Effector memory CD8-positive, alpha-beta T cell (primary cell): Measurements from ENCODE around the gene SMIM1.

Experiments used
- ATAC-seq: fragments of 150-1000 bp; cut with Tn5 transposase; replicated peaks from 2 replicates; pipeline ENCODE4 v1.10.0; 2021; ENCODE audit warnings: mild to moderate bottlenecking, moderate library complexity
- DNase-seq, 3 experiments: peaks; one replicate each; pipeline ENCODE4 v3.0.0; 2021
- H3K27ac Mint-ChIP-seq, 2 donors: one replicate each; pipeline ENCODE4 v1.8.0; 2022; ENCODE audit warnings: mild to moderate bottlenecking in 2 of 2, mixed read lengths in 2 of 2, moderate library complexity in 2 of 2
- H3K27me3 Mint-ChIP-seq, 2 donors: one replicate each; pipeline ENCODE4 v1.8.0; 2022; ENCODE audit warnings: mixed read lengths in 2 of 2
- H3K36me3 Mint-ChIP-seq: one replicate; pipeline ENCODE4 v1.8.0; 2022; ENCODE audit warnings: mild to moderate bottlenecking, moderate library complexity, mixed read lengths; ENCODE audit not compliant: insufficient read depth
- H3K4me1 Mint-ChIP-seq, 2 donors: one replicate each; pipeline ENCODE4 v1.8.0; 2022; ENCODE audit warnings: low read depth in 2 of 2, mixed read lengths in 2 of 2
- H3K4me3 Mint-ChIP-seq, 2 donors: one replicate each; pipeline ENCODE4 v1.8.0; 2022; ENCODE audit warnings: mild to moderate bottlenecking in 2 of 2, mixed read lengths in 2 of 2, moderate library complexity in 2 of 2
- H3K9me3 Mint-ChIP-seq, 2 donors: one replicate each; pipeline ENCODE4 v1.8.0; 2022; ENCODE audit warnings: mixed read lengths in 2 of 2

The SMIM1 gene

DNA sequence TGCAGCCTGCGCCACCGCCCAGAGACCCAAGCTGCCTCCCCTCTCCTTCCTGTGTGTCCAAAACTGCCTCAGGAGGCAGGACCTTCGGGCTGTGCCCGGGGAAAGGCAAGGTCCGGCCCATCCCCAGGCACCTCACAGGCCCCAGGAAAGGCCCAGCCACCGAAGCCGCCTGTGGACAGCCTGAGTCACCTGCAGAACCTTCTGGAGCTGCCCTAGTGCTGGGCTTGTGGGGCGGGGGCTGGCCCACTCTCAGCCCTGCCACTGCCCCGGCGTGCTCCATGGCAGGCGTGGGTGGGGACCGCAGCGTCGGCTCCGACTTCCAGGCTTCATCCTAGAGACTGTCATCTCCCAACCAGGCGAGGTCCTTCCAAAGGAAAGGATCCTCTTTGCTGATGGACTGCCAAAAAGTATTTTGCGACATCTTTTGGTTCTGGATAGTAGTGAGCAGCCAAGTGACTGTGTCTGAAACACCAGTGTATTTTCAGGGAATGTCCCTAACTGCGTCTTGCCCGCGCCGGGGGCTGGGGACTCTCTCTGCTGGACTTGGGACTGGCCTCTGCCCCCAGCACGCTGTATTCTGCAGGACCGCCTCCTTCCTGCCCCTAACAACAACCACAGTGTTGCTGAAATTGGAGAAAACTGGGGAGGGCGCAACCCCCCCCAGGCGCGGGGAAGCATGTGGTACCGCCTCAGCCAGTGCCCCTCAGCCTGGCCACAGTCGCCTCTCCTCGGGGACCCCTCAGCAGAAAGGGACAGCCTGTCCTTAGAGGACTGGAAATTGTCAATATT lies 39.3 kb upstream of the SMIM1 start:
- ATAC-seq, result no peak
- DNase-seq, result no peak
- Mint-ChIP-seq H3K9me3 (no peaks in the 10 kb centered on the region), H3K36me3 (peaks cover 14% of the 10 kb centered on the region), H3K4me3 (no peak overlapping the region), H3K4me1 (no peaks in the 10 kb centered on the region), H3K27ac (no peak overlapping the region), H3K27me3 (peaks cover 0 to 14% of the 10 kb centered on the region in 2 donors)

DNA sequence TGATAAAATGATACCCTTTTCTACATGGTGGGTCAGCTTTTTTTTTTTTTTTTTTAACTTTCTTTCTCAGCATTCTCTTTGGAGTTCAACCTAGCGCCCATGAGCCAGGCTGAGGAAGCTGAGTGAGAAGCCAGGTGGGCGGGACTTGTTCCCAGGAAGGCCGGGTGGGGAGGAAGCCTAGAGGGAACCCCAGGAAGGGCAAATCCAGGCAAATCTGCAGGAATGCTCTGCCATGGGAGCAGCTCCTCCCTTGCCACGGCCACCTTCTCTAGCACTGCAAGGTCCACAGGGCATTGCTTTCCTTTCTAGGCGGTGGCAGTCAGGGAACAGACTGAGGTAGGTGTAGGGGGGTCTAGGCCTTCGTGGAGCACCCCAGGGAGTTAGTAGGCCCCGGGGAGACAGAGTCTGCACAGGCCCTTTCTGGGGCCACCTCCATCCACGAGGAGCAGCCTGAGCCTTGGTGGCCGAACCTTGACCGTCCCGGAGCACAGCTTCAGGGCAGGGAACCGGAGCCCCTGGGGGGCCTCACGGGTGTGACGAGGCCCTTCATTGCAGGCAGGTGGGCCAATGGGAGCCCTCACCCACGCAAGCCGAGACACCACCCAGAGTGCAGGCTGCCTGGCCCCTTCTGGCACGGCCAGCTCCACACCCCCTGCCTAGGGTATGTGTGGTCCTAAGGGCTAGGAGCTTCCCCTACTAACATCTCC lies 38.5 kb upstream of the SMIM1 start:
- Mint-ChIP-seq H3K4me1 (no peaks in the 10 kb centered on the region), H3K27ac (no peak overlapping the region), H3K9me3 (no peaks in the 10 kb centered on the region), H3K36me3 (peaks cover 14% of the 10 kb centered on the region), H3K4me3 (no peak overlapping the region), H3K27me3 (peaks cover 0 to 14% of the 10 kb centered on the region in 2 donors)
- ATAC-seq (no peak), DNase-seq (no peak)

DNA sequence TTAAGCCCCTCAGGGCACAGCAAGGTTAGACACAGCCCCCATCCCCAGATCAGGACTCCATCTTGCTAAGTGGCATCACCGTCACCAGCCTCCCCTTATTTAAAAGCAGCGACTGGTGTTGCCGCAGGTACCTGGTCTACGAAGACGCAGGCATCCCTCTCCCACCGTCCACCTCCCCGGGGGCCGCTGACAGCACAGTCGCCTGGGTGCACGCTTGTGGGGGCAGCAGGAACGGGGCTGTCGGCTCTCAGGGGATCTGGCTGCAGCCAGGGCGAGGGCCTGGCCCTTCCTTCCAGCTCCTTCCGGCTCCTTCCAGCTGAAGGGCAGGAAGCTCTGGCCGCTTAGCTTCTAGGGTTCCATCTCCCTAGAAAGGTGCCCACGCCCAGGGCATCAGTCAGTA lies 37.9 kb upstream of the SMIM1 start:
- Mint-ChIP-seq H3K4me1 (no peaks in the 10 kb centered on the region), H3K9me3 (no peaks in the 10 kb centered on the region), H3K36me3 (peaks cover 14% of the 10 kb centered on the region), H3K27me3 (peaks cover 0 to 14% of the 10 kb centered on the region in 2 donors), H3K27ac (no peak overlapping the region), H3K4me3 (no peak overlapping the region)
- ATAC-seq, result no peak
- no peak for DNase-seq

DNA sequence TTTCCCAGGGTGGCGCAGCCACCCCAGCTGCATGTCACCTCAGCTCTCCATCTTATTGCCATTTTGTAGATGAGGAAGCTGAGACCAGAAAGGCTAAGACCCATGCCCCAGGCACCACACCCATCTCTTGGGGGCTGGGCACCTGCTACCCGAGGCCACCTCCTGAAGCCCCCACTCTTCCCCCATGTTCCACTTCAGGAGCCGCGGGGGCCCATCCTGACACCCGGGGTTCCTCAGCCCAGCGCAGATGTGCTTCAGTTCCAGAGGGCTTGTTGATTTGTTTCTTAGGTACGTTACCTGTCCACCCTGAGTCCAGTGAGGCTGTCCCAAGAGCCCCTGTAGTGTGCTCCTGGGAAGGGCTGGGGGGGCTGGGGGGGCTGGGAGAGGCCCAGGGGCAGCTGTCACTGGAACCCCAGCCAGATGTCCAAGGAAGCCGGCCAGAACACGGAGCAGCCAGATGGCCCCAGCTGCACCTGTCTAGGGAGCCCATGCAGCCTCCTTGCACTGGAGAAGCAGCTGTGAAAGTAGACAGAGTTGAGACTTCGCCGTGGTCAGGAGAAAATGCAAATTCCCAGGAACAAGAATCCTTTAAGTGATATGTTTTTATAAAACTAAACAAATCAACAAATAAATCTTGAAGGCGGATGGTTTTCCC lies 37.4 kb upstream of the SMIM1 start:
- Mint-ChIP-seq H3K9me3 (no peaks in the 10 kb centered on the region), H3K36me3 (peaks cover 14% of the 10 kb centered on the region), H3K4me1 (no peaks in the 10 kb centered on the region), H3K27me3 (peaks cover 0 to 14% of the 10 kb centered on the region in 2 donors), H3K4me3 (no peak overlapping the region), H3K27ac (no peak overlapping the region)
- ATAC-seq (no peak), DNase-seq (no peak)

DNA sequence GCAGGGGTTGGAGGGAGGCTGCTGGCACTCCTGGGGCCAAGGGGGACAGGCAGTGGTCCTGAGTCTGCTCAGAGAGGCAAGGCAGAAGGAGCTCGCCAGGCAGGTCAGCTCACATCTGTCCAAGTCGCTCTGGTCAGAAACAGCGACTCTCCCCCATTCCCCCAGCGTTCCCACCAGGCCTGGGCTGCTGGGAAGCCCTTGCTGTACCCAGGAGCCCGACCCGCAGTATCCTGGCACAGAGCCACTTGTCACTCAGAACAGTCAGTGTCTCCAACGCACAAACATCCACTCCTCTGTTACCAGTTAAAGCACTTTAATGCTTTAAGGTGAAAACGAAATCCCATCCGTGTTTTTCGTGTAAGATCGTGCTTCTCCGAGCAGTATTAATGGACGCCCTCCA lies 36.9 kb upstream of the SMIM1 start:
- Mint-ChIP-seq H3K4me3 (no peak overlapping the region), H3K36me3 (peaks cover 14% of the 10 kb centered on the region), H3K27ac (no peak overlapping the region), H3K9me3 (no peaks in the 10 kb centered on the region), H3K27me3 (peaks cover 0 to 12% of the 10 kb centered on the region in 2 donors), H3K4me1 (no peaks in the 10 kb centered on the region)
- ATAC-seq (no peak), DNase-seq (no peak)

DNA sequence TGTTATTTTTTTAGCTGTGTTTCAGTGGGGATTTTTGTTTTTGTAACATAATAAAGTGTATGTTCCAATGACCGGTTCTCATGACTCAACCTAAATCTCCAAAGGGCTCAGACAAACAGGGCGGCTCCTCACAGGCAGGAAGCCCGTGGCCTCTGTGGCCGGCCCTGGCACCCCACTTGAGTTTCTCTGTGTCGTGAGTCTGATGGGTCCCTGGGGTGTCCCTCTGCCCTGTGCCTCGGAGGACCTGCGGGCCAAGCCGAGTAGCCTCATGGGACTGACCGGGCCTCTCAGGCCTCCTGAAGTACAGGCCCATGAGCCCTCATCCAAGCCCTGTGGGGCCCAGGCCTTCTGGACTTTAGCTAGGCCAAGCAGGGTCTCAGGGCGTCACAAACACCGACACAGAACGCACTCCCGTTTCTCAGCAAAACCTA lies 36.4 kb upstream of the SMIM1 start:
- no peak overlapping the region for H3K27ac Mint-ChIP-seq
- H3K27me3 Mint-ChIP-seq, result peaks cover 0 to 8% of the 10 kb centered on the region in 2 donors
- peaks cover 11% of the 10 kb centered on the region for H3K36me3 Mint-ChIP-seq
- no peaks in the 10 kb centered on the region for H3K9me3 Mint-ChIP-seq
- no peak overlapping the region for H3K4me3 Mint-ChIP-seq
- H3K4me1 Mint-ChIP-seq, result no peaks in the 10 kb centered on the region
- ATAC-seq (no peak), DNase-seq (no peak)

DNA sequence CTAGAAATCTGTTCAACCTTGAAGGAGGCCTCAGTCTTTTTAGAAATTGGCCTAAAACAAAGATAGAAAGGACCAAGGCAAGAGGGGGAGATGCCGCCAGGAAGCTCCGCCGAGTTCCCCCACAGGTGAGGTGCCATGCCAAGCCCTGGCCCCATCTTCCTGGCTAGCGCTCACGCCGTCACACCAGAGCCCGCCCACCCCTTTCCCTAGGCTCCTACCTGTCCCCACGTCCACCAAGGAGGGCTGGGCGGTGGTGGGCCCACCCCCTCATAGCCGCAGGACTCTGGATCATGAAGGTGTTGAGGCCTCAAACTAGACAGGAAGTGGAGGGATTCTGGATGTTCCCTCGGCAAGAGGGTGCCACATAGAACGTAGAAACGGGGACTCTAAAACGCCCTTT lies 35.8 kb upstream of the SMIM1 start:
- H3K4me1 Mint-ChIP-seq, result no peaks in the 10 kb centered on the region
- ATAC-seq (no peak), DNase-seq (no peak)
- H3K27ac Mint-ChIP-seq, result no peak overlapping the region
- H3K27me3 Mint-ChIP-seq, result peaks cover 0 to 2% of the 10 kb centered on the region in 2 donors
- H3K9me3 Mint-ChIP-seq, result no peaks in the 10 kb centered on the region
- H3K36me3 Mint-ChIP-seq, result peaks cover 11% of the 10 kb centered on the region
- no peak overlapping the region for H3K4me3 Mint-ChIP-seq

DNA sequence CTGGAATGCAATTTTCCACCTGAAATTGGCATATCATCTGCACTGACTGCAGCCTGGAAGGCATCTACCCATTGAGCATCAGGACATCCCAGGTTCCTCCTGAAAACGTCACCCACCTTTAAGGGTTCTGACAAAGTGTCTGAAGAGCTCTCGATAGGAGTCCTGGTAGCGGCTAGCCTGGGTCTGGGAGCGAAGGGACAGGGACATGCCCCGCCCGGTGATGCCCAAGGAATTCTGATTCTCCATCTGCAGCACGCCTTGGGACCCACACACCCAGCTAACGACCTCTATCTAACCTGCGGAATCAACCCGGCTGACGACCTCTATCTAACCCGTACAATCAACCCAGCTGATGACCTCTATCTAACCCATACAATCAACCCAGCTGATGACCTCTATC lies 33.6 kb upstream of the SMIM1 start:
- Mint-ChIP-seq H3K27ac (no peak overlapping the region), H3K27me3 (no peaks in the 10 kb centered on the region), H3K4me1 (peaks cover 0 to 3% of the 10 kb centered on the region in 2 donors), H3K9me3 (no peaks in the 10 kb centered on the region), H3K36me3 (peaks cover 11% of the 10 kb centered on the region), H3K4me3 (no peak overlapping the region)
- DNase-seq, result no peak
- ATAC-seq, result no peak

DNA sequence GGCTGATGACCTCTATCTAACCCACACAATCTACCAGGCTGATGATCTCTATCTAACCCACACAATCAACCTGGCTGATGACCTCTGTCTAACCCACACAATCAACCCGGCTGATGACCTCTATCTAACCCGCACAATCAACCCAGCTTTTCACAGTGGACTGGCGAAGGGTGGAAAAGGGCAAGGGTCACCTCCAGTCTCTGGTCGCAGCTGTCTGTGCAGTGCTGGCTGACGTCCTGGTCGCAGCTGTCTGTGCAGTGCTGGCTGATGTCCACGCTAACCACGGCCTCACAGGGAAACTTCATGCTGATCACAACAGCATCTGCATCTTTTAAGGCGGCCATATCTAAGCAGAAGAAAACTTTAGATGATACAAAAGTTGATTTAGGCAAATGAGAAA lies 32.5 kb upstream of the SMIM1 start:
- Mint-ChIP-seq H3K27ac (no peak overlapping the region), H3K36me3 (peaks cover 11% of the 10 kb centered on the region), H3K9me3 (no peaks in the 10 kb centered on the region), H3K27me3 (no peaks in the 10 kb centered on the region), H3K4me1 (peaks cover 1 to 4% of the 10 kb centered on the region in 2 donors), H3K4me3 (no peak overlapping the region)
- no peak for ATAC-seq
- DNase-seq, result no peak

DNA sequence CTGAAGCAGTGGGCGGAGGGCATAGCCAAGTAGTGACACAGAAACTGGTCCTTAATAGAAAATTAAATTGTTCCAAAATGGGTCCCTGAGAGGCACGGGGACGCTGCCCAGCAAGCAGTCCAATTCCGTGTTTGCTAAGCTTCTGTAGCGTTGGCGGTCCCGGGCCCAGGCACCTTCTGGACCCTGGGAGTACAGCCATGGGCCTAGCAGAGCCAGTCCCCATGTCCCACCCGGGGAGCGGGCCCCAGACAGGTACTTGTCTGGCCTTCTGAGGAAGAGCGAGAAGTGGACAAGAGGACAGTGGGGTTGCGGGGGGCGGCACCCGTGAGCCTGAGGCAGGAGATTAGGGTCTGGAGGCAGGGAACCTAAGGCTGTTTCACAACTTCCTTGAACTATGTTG lies 31.8 kb upstream of the SMIM1 start:
- Mint-ChIP-seq H3K27me3 (no peaks in the 10 kb centered on the region), H3K4me1 (peaks cover 9 to 11% of the 10 kb centered on the region in 2 donors), H3K4me3 (no peak overlapping the region), H3K36me3 (peaks cover 13% of the 10 kb centered on the region), H3K9me3 (peaks cover 0 to under 1% of the 10 kb centered on the region in 2 donors), H3K27ac (no peak overlapping the region)
- DNase-seq, result no peak
- no peak for ATAC-seq

DNA sequence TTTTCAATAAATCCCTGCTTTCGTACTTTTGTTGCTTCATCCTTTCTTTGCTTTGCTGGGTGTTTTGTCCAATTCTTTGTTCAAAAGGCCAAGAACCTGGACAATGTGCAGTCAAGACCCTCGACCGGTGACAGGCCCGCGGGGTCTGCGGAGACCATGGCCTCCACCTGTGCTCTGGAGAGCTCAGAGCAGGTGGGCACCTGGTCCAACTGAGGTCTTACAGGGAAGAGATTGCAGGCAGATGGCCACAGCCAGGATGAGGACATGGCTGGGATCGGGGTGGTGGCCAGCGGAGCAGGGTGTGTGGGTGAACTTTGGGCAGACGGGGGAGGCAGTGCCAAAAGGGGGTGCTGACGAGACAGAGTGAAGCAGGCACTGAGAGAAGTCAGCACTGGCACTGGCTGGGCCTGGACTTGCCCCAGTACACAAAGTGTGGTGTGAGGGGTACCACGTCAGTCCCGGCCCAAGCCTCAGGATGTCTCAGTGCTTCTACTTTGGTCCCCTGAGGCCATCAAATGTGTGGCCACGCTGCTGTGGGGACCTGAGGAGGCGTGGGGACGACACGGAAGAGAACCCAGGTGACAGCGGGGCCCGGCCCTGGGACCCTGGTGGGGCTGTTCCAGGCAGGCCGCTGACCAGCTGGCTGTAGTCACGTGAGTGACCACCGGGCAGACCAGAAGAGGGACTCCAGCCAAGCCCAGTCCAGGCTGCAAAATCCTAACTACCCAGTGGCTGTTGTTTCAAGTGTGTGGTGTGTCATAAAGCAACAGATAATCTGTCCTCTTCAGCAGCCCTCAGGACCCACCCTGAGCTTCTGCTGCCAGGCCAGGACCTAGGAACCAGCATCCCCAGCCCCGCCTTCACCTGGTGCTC lies 30.7 kb upstream of the SMIM1 start:
- Mint-ChIP-seq H3K9me3 (peaks cover 0 to 2% of the 10 kb centered on the region in 2 donors), H3K36me3 (peaks cover 14% of the 10 kb centered on the region), H3K4me3 (no peak overlapping the region), H3K27ac (peak overlapping the region in 1 of 2 donors; percentile 70), H3K27me3 (no peaks in the 10 kb centered on the region), H3K4me1 (peaks cover 12 to 18% of the 10 kb centered on the region in 2 donors)
- DNase-seq (no peak), ATAC-seq (no peak)

DNA sequence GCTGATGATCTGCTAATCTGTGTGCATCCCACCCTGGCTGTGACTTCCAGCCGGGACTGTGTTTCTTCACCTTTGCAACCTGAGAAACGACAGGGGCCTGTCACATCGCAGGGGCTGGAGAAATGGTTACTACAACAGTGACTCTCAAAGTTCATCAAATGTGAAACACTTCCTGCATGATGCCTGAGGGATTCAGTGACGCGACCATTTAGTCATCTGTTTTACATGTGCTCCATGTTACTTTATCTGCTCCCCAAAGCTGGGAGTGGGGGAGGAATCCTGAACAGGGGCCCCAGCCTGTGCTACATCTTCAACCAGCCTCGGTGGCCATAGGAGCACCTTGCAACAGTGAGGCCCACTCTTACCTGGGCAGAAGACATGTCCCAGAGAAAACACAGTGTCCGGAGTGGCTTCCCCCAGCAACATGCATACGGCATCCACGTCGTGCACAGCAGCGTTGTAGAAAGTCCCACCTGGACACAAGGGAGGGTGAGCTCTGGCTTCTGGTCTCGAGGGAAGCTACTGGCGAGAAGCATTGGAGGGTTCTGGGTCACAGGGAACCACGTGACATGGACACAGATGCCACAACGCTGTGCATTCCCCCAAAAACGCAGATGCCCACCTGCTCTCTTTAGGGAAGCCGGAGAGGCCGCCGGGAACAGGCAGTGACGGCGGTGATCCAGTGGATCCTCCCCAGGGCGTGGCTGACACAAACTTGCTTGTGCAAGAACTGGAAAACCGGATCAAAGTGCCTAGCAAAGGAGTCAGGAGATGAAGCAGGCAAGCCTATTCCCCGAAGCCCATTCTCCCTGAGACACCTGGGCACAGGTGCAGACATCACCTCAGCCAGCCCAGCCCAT lies 29.9 kb upstream of the SMIM1 start:
- peaks cover 0 to 2% of the 10 kb centered on the region in 2 donors for H3K9me3 Mint-ChIP-seq
- H3K36me3 Mint-ChIP-seq, result peaks cover 10% of the 10 kb centered on the region
- no peak overlapping the region for H3K27ac Mint-ChIP-seq
- ATAC-seq, result no peak
- no peak for DNase-seq
- H3K27me3 Mint-ChIP-seq, result no peaks in the 10 kb centered on the region
- H3K4me1 Mint-ChIP-seq, result peaks cover 14 to 19% of the 10 kb centered on the region in 2 donors
- H3K4me3 Mint-ChIP-seq, result no peak overlapping the region
